HCT116 (cell line): ENCODE data around the gene PRPF31.

Experiments
- CTCF ChIP-seq, 3 experiments: fragments of 200-600 bp in 1 of 3; sonication (generic) in 1 of 3; IDR thresholded peaks in 2 of 3; conservative IDR thresholded peaks in 1 of 3; 2 replicates each; pipeline ENCODE4 v1.5.1; 2012 to 2017; ENCODE audit warnings: low read depth in 2 of 3, low read length in 2 of 3, antibody characterized with exemption in 1 of 3, borderline replicate concordance in 1 of 3, control low read depth in 1 of 3, mild to moderate bottlenecking in 1 of 3, mixed read lengths in 1 of 3, mixed run types in 1 of 3, moderate library complexity in 1 of 3; ENCODE audit not compliant: insufficient read depth in 1 of 3
- EZH2 ChIP-seq: fragments of 200-600 bp; sonication (generic); IDR thresholded peaks from 2 replicates; pipeline ENCODE4 v1.6.1; 2017; ENCODE audit warnings: antibody characterized with exemption, mixed run types
- POLR2A ChIP-seq: IDR thresholded peaks from 2 replicates; pipeline ENCODE4 v1.7.0; 2011; ENCODE audit warnings: borderline replicate concordance; ENCODE audit not compliant: insufficient read depth, insufficient read length; ENCODE audit errors: extremely low read depth
- RAD21 ChIP-seq: IDR thresholded peaks from 2 replicates; pipeline ENCODE4 v1.6.1; 2012; ENCODE audit warnings: low read depth, mild to moderate bottlenecking
- REST ChIP-seq: IDR thresholded peaks from 2 replicates; pipeline ENCODE4 v1.6.1; 2012; ENCODE audit warnings: low read depth
- TF ChIP-seq, protein P1 (sequence below): IDR thresholded peaks from 2 replicates; pipeline ENCODE4 v1.6.1; 2012

GRCh38 chr19:54077334-54077733, 38.2 kb upstream of the PRPF31 start:
- TF ChIP-seq REST (no peak), CTCF (IDR thresholded peaks at IDR 0.05 in 2 of 3, conservative IDR thresholded peaks at IDR 0.05 in 1 of 3; ENCODE audit: borderline replicate concordance in 1 of 3, insufficient read depth in 1 of 3, low read depth in 2 of 3, low read length in 2 of 3) (no peak), EZH2 (no peak), POLR2A (no peak), RAD21 (no peak)
- TF ChIP-seq, protein P1, sequence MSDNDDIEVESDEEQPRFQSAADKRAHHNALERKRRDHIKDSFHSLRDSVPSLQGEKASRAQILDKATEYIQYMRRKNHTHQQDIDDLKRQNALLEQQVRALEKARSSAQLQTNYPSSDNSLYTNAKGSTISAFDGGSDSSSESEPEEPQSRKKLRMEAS, result no peak
